Measurements from ENCODE around the gene IRX1. TPM values are rescaled to one million over a fixed set of nuclear protein-coding genes. Genes with fewer than 3 reads are reported as not detected.

The IRX1 gene
- total RNA-seq, 2 experiments from 2014 or later = not detected

GRCh38 chr5:3604501-3604900, 8.9 kb downstream of the IRX1 start:
- peaks cover 44% of the 10 kb centered on the region for H3K27me3 Mint-ChIP-seq (ENCODE audit: low read depth)
- ChIA-PET POLR2A (no interaction called here), CTCF (no interaction called here)
- H3K9me3 Mint-ChIP-seq (ENCODE audit: insufficient read depth) = no peaks in the 10 kb centered on the region
- DNase-seq = no peak
- no peak for ATAC-seq
- no peaks in the 10 kb centered on the region for H3K4me1 Mint-ChIP-seq (ENCODE audit: low read depth)
- H3K27ac Mint-ChIP-seq = no peak overlapping the region
- H3K36me3 Mint-ChIP-seq (ENCODE audit: low read depth) = peaks cover 12% of the 10 kb centered on the region
- H3K4me3 Mint-ChIP-seq = no peak overlapping the region

GRCh38 chr5:3605298-3606010, 9.8 kb downstream of the IRX1 start:
- ATAC-seq (no peak), DNase-seq (no peak)
- Mint-ChIP-seq H3K9me3 (ENCODE audit: insufficient read depth) (no peaks in the 10 kb centered on the region), H3K27ac (no peak overlapping the region), H3K4me1 (ENCODE audit: low read depth) (no peaks in the 10 kb centered on the region), H3K27me3 (ENCODE audit: low read depth) (peaks cover 41% of the 10 kb centered on the region), H3K36me3 (ENCODE audit: low read depth) (peaks cover 12% of the 10 kb centered on the region), H3K4me3 (no peak overlapping the region)
- CTCF ChIA-PET = no interaction called here
- POLR2A ChIA-PET = no interaction called here

- no peaks in the 10 kb centered on the region for H3K4me1 Mint-ChIP-seq (ENCODE audit: low read depth)
- no peak overlapping the region for H3K4me3 Mint-ChIP-seq
- no peak overlapping the region for H3K27ac Mint-ChIP-seq
- H3K36me3 Mint-ChIP-seq (ENCODE audit: low read depth) = peaks cover 10% of the 10 kb centered on the region
- ChIA-PET POLR2A (no interaction called here), CTCF (no interaction called here)
- peaks cover 36% of the 10 kb centered on the region for H3K27me3 Mint-ChIP-seq (ENCODE audit: low read depth)
- ATAC-seq (no peak), DNase-seq (no peak)
- no peaks in the 10 kb centered on the region for H3K9me3 Mint-ChIP-seq (ENCODE audit: insufficient read depth)
Observed at GRCh38 chr5:3606121-3606831, 10.6 kb downstream of the IRX1 start.

GRCh38 chr5:3607541-3608181, 12.0 kb downstream of the IRX1 start:
- ChIA-PET CTCF (interaction anchor here (1.0 kb wide), 1 partner anchor 11 kb away, joined by 4 read pairs; no protein-coding TSS in a partner anchor), POLR2A (no interaction called here)
- DNase-seq (no peak), ATAC-seq (no peak)
- Mint-ChIP-seq H3K27me3 (ENCODE audit: low read depth) (peaks cover 24% of the 10 kb centered on the region), H3K36me3 (ENCODE audit: low read depth) (peaks cover 4% of the 10 kb centered on the region), H3K4me3 (no peak overlapping the region), H3K4me1 (ENCODE audit: low read depth) (no peaks in the 10 kb centered on the region), H3K27ac (no peak overlapping the region), H3K9me3 (ENCODE audit: insufficient read depth) (no peaks in the 10 kb centered on the region)

GRCh38 chr5:3609120-3609681, 13.6 kb downstream of the IRX1 start:
- ChIA-PET POLR2A (no interaction called here), CTCF (no interaction called here)
- Mint-ChIP-seq H3K27ac (no peak overlapping the region), H3K27me3 (ENCODE audit: low read depth) (peaks cover 13% of the 10 kb centered on the region), H3K9me3 (ENCODE audit: insufficient read depth) (no peaks in the 10 kb centered on the region), H3K36me3 (ENCODE audit: low read depth) (peaks cover 4% of the 10 kb centered on the region), H3K4me1 (ENCODE audit: low read depth) (no peaks in the 10 kb centered on the region), H3K4me3 (no peak overlapping the region)
- DNase-seq (no peak), ATAC-seq (no peak)

- ChIA-PET POLR2A (no interaction called here), CTCF (no interaction called here)
- Mint-ChIP-seq H3K9me3 (ENCODE audit: insufficient read depth) (no peaks in the 10 kb centered on the region), H3K4me3 (no peak overlapping the region), H3K27ac (no peak overlapping the region), H3K36me3 (ENCODE audit: low read depth) (no peaks in the 10 kb centered on the region), H3K27me3 (ENCODE audit: low read depth) (peaks cover 5% of the 10 kb centered on the region), H3K4me1 (ENCODE audit: low read depth) (no peaks in the 10 kb centered on the region)
- ATAC-seq (no peak), DNase-seq (no peak)
Observed at GRCh38 chr5:3612591-3613042, 17.0 kb downstream of the IRX1 start.

- DNase-seq (no peak), ATAC-seq (no peak)
- no peaks in the 10 kb centered on the region for H3K27me3 Mint-ChIP-seq (ENCODE audit: low read depth)
- no peak overlapping the region for H3K27ac Mint-ChIP-seq
- H3K4me1 Mint-ChIP-seq (ENCODE audit: low read depth) = no peaks in the 10 kb centered on the region
- CTCF ChIA-PET = no interaction called here
- no peaks in the 10 kb centered on the region for H3K36me3 Mint-ChIP-seq (ENCODE audit: low read depth)
- POLR2A ChIA-PET = no interaction called here
- H3K4me3 Mint-ChIP-seq = no peak overlapping the region
- H3K9me3 Mint-ChIP-seq (ENCODE audit: insufficient read depth) = no peaks in the 10 kb centered on the region
Observed at GRCh38 chr5:3613726-3614125, 18.1 kb downstream of the IRX1 start.

- H3K9me3 Mint-ChIP-seq (ENCODE audit: insufficient read depth) = no peaks in the 10 kb centered on the region
- no peak overlapping the region for H3K27ac Mint-ChIP-seq
- DNase-seq (no peak), ATAC-seq (no peak)
- H3K4me3 Mint-ChIP-seq = no peak overlapping the region
- no peaks in the 10 kb centered on the region for H3K36me3 Mint-ChIP-seq (ENCODE audit: low read depth)
- ChIA-PET POLR2A (no interaction called here), CTCF (no interaction called here)
- H3K4me1 Mint-ChIP-seq (ENCODE audit: low read depth) = no peaks in the 10 kb centered on the region
- no peaks in the 10 kb centered on the region for H3K27me3 Mint-ChIP-seq (ENCODE audit: low read depth)
Observed at GRCh38 chr5:3615217-3615616, 19.6 kb downstream of the IRX1 start.

GRCh38 chr5:3615829-3616228, 20.2 kb downstream of the IRX1 start:
- no peaks in the 10 kb centered on the region for H3K36me3 Mint-ChIP-seq (ENCODE audit: low read depth)
- CTCF ChIA-PET = no interaction called here
- H3K4me1 Mint-ChIP-seq (ENCODE audit: low read depth) = no peaks in the 10 kb centered on the region
- H3K27me3 Mint-ChIP-seq (ENCODE audit: low read depth) = no peaks in the 10 kb centered on the region
- DNase-seq (no peak), ATAC-seq (no peak)
- H3K9me3 Mint-ChIP-seq (ENCODE audit: insufficient read depth) = no peaks in the 10 kb centered on the region
- H3K27ac Mint-ChIP-seq = no peak overlapping the region
- POLR2A ChIA-PET = no interaction called here
- H3K4me3 Mint-ChIP-seq = no peak overlapping the region

- no peaks in the 10 kb centered on the region for H3K9me3 Mint-ChIP-seq (ENCODE audit: insufficient read depth)
- CTCF ChIA-PET = no interaction called here
- H3K4me1 Mint-ChIP-seq (ENCODE audit: low read depth) = no peaks in the 10 kb centered on the region
- H3K27ac Mint-ChIP-seq = no peak overlapping the region
- H3K36me3 Mint-ChIP-seq (ENCODE audit: low read depth) = no peaks in the 10 kb centered on the region
- DNase-seq (no peak), ATAC-seq (no peak)
- no peaks in the 10 kb centered on the region for H3K27me3 Mint-ChIP-seq (ENCODE audit: low read depth)
- POLR2A ChIA-PET = interaction anchor here (0.6 kb wide), 1 partner anchor 173 kb away, joined by 3 read pairs; no protein-coding TSS in a partner anchor
- H3K4me3 Mint-ChIP-seq = no peak overlapping the region
Observed at GRCh38 chr5:3619579-3619978, 23.9 kb downstream of the IRX1 start.

- no peaks in the 10 kb centered on the region for H3K27me3 Mint-ChIP-seq (ENCODE audit: low read depth)
- H3K9me3 Mint-ChIP-seq (ENCODE audit: insufficient read depth) = no peaks in the 10 kb centered on the region
- ChIA-PET CTCF (no interaction called here), POLR2A (no interaction called here)
- no peaks in the 10 kb centered on the region for H3K4me1 Mint-ChIP-seq (ENCODE audit: low read depth)
- no peak overlapping the region for H3K4me3 Mint-ChIP-seq
- DNase-seq = no peak
- H3K36me3 Mint-ChIP-seq (ENCODE audit: low read depth) = no peaks in the 10 kb centered on the region
- no peak overlapping the region for H3K27ac Mint-ChIP-seq
- ATAC-seq = no peak
Observed at GRCh38 chr5:3622961-3623360, 27.3 kb downstream of the IRX1 start.

GRCh38 chr5:3625626-3626025, 30.0 kb downstream of the IRX1 start:
- ATAC-seq (no peak), DNase-seq (no peak)
- Mint-ChIP-seq H3K36me3 (ENCODE audit: low read depth) (no peaks in the 10 kb centered on the region), H3K27me3 (ENCODE audit: low read depth) (no peaks in the 10 kb centered on the region), H3K9me3 (ENCODE audit: insufficient read depth) (no peaks in the 10 kb centered on the region), H3K4me1 (ENCODE audit: low read depth) (no peaks in the 10 kb centered on the region), H3K4me3 (no peak overlapping the region), H3K27ac (no peak overlapping the region)
- POLR2A ChIA-PET = no interaction called here
- CTCF ChIA-PET = no interaction called here

Data from activated CD8-positive, alpha-beta T cell treated with anti-CD3 and anti-CD28 coated beads, Interleukin-2, amount 10 ng/mL, durations not matched to agents 7 days and 5 days (primary cell).